NOMO-1 treated with DMSO at 0.1 percent for 48 hours (cell line): ENCODE measurements around the gene IGSF3.
A peak's percentile ranks its signal among the peaks of the same experiment; 100 is the strongest.

ENCODE experiments used
- DNase-seq: peaks from one replicate; lab custom pipeline; 2025; ENCODE audit not compliant: unreplicated experiment; lab: John Stamatoyannopoulos, UW

The IGSF3 gene

GRCh38 chr1:116667575-116668105 lies at the start of gene IGSF3:
Gene IGSF3, minus strand, starts transcription at chr1:116667733. Its CDS starts 1,407 bp downstream, at chr1:116666326.
- DNase-seq, result peak; percentile 69

DNA sequence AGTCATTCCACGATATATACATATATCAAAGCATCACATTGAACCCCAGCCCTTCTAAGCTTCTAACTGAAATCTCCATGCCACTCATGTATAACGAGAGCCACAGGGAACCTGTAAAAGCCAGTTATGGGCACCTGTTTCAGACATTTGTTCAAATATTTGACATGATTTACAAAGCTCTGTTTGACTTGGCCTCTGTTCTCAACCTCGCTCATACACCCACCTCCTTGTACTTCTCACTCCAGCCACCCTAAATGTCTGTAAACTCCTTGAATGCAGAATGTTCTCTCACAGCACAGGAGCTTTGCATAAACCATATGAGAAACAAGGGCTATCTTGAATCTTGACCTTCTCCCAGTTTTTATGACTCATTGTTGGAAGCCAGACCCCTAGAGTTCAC lies 49.8 kb upstream of the IGSF3 start:
- DNase-seq, result no peak

GRCh38 chr1:116716391-116716790 lies 48.9 kb upstream of the IGSF3 start:
- no peak for DNase-seq

DNA sequence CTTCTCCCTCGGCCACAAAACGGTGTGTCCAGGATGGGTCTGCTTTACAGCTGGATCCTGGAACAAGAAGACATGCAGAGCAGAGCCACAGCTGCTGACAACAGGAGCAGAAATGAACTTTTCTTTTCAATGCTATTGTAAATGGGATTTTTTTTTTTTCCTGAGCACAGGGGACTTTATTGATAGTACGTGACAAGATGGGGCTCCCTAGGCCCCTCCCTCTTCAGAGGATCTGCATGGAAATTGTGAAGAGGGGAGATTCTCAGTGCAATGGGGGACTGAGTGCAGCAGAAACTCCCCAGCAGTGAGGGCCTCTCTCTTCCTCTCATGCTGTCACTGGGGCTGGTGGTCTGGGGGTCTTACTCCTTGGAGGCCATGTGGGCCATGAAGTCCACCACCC lies 45.9 kb upstream of the IGSF3 start:
- DNase-seq, result no peak

DNA sequence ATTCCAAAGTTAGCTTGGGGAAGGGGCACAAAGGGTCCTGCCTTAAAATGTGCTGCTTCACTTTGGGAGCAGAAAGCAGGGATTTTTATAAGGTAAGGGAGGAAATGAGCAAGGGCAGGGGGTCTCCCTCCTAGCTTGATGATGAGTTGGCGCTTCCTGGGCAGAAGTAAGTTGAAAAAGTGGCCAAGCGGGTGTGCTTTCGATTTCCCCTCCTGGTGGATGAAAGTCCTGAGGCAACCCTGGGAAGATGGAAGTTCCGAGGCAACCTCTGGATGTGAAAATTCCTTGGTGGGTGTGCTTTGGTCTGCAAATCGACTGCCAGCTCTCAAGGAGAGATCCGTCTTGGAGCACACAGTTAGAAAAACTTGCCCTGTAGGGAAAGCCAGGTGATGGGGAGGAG lies 45.0 kb upstream of the IGSF3 start:
- no peak for DNase-seq

GRCh38 chr1:116711263-116711840 lies 43.8 kb upstream of the IGSF3 start:
- no peak for DNase-seq

GRCh38 chr1:116710420-116711262 lies 43.1 kb upstream of the IGSF3 start:
- DNase-seq, result no peak

GRCh38 chr1:116709666-116710167 lies 42.2 kb upstream of the IGSF3 start:
- DNase-seq, result no peak

GRCh38 chr1:116708255-116708900 lies 40.8 kb upstream of the IGSF3 start:
- no peak for DNase-seq

DNA sequence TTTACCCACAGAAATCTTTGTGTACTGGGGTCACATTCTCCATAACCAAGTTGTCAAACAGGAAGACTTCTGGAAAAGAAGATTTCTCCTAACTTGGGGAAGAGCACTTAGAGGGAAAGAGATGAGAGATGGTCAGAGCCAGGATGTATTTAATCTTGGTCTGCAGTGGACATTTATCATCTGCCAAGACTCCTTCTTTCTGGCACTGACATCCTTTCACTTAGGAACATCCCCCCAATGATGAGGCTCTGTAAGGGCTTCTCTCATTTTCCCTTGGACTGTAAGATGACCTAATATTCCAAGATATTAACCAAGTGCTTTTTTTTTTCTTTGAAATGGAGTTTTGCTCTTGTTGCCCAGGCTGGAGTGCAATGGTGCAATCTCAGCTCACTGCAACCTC lies 39.3 kb upstream of the IGSF3 start:
- DNase-seq, result no peak

GRCh38 chr1:116706123-116706522 lies 38.6 kb upstream of the IGSF3 start:
- DNase-seq, result no peak

DNA sequence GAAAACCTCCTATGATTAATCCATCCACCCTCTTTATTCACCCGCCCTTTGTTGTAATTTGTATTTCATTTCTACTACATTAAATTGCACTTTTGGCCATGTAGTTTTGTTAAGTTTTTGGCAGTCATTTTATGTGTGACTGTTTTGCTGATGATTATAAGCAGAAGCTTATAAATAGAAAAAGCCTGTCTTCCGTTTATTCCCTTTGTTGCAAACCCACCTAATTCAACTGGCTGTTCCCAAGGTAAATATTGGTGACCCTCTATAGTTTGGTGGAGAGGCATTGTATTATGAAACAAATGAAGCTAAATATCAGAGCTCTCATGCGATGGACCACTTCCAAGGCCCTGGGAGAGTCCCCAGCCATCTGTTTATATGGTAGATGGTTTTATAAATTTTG lies 36.7 kb upstream of the IGSF3 start:
- DNase-seq, result no peak

DNA sequence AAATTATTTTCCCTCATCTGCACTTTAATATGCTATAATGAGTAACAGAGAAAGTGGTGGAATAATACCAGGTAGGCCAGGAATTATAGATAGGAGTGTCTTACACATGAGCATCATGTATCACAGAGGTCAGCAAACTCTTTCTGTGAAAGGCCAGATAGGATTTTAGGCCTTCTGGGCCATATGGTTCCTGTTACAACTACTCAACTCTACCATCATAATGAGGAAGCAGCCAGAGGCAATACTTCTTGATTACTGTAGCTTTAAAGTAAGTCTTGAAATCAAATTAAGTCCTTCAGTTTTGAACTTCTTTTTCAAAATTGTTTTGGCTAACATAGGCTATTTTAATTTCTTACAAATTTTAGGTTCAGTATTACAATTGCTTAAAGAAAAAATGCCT lies 32.1 kb upstream of the IGSF3 start:
- no peak for DNase-seq

DNA sequence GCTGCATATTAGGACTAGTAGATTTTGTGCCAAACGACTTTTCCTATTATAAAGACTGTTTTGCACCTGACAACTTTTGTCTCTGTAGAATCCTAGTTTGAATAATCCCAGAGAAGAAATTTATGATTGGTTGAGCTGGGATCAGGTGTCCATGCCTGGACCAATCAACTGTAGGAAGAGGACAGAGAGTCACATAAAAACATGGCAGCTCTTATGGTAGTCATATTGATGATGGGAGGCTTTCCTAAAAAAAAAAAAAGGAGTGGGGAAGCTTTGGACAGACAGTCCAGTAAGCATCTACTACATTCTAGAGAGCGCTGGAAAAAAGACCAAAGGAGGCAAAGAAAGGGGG lies 30.7 kb upstream of the IGSF3 start:
- no peak for DNase-seq

- DNase-seq, result no peak
These were observed 30.2 kb upstream of the IGSF3 start for GRCh38 chr1:116697548-116698243.

- DNase-seq, result no peak
These were observed 27.0 kb upstream of the IGSF3 start for GRCh38 chr1:116694524-116694923.

- DNase-seq, result no peak
These were observed 26.4 kb upstream of the IGSF3 start for GRCh38 chr1:116693759-116694480.

DNA sequence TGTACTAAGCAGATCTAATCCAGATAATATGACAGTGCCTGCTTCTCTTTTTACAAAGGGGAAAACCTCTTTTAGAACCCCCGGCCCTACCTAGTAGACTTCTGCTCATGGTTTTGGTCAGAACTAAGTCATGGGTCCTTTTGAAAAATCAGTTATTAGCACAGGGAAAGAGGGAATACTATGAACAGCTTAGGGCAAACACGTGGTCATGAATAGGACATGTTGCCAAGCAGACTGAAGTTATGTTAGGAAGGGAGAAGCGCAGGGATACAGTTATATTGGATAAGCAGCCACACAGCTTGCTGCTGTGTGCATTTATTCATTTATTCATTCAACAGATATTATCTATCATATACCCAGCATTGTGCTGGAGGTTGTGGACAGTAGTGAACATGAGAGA lies 25.3 kb upstream of the IGSF3 start:
- DNase-seq, result no peak

DNA sequence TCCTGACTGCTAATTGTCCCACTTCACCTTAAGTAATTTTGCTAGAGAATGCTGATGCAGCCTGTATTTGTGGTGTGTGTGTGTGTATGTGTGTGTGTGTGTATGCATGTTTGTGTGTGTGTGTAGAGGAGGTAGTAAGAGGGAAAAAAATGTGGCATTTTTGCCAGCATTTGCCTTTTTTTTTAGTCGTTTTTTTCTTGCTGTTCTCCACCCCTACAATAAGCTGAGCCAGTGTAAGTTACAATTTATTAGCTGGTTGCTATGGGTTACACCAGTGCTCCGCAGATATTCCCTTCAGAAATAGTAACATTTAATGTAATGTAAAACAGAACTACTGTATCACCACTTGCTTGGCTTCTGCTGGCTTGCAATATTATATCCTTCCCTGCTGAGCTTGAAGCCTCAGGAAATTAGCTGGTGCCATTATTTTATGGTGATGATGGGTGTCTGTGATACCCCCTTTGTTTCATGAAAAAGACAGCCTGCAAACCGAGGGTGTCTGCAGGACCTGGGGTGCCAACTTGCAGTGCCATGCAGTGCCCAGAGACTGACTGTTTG lies 23.4 kb upstream of the IGSF3 start:
- DNase-seq, result no peak

- no peak for DNase-seq
These were observed 22.9 kb upstream of the IGSF3 start for GRCh38 chr1:116690396-116690848.
